COLO668 (cell line): ENCODE measurements around the gene GALC.
A peak's percentile ranks its signal among the peaks of the same experiment; 100 is the strongest.
"Not testable (repeated sequence)": the region's sequence is repeated elsewhere in the genome, so short reads cannot be mapped to it uniquely, and the experiment has no call there.

Experiments used
- DNase-seq: peaks from one replicate; lab custom pipeline; 2025; ENCODE audit not compliant: unreplicated experiment; lab: John Stamatoyannopoulos, UW

GALC gene

DNA sequence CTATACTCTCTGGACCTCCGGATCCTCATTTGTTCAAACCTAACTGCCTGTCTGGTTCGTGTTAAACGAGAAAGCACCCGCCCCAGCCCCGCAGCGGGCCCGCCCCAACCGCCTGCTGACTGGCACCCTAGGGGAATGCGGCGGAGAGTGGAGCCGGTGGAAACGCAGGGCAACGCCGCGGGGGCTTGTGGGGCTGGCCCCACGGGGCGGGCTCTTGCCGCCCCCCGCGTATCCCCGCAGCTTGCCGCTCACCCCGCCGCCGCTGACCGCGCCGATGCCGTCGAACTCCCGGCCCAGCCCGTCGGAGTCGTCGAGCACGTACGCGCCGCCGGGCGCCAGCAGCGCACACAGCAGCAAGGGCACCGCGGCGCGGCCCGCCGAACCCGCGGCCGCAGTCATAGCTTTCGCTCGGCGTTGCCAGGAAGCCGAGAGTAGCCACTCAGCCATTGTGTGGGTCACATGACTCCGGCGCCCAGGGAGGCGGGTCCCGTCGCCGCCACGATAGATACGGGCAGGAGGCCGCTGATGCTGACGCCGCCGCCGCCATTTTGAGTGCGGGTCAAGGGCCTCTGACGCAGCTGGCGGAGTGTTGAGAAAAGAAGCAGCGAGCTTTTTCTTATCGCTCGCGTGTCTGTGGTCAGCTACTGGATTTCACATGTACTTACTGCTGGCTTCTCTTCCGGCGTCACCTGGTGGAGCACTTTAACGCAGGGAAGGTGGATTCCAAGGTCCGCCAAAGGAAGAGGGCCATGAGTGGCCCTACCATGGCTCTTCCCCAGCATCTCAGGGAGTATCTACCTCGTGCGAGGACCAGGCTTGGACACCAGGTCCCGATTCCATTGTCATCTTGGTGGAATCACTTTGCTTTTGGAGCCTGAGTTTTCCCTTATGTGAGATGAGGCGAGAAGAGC is at the start of gene GALC:
GALC (minus strand) TSS at position 465 of the 911 bp plus-strand sequence; CDS start at position 447, 18 bp downstream.
- DNase-seq: peak; percentile 96

DNA sequence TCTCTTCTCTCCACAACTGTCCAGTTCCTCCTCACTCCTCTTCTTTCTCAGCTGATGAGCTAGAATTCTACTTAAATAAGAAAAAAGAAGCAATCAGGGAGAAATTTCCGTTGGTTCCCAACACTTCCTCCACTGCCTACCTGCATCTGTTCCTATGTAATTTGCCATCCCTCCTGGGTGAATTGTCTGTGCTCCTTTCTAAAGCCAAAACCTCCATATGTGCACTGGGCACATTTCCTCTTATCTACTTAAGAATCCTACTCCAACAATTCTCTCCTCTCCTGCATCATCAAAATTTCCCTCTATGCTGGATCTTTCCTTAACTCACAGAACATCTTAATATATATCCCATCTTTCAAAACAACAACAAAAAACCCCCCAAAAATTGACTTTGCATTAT is 47.2 kb upstream of the GALC start:
- no peak for DNase-seq

DNA sequence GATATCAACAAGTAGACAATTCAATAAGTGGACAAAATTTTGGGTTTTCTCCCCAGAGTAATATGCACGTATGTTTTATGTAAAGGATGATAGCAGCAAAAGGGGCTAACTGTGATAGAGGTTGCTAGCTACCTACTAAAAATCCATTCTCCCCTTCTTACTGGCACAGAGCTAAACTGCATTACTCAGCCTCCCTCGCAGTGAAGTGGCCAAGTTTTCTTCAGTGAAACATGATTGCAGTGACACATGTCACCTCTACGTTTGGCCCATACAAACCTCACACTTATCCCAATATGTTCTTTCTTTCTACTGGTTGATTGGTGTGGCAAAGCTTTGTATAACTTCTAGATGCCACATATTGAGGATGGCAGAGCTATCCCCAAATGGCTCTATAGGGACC is 46.2 kb upstream of the GALC start:
- no peak for DNase-seq

DNA sequence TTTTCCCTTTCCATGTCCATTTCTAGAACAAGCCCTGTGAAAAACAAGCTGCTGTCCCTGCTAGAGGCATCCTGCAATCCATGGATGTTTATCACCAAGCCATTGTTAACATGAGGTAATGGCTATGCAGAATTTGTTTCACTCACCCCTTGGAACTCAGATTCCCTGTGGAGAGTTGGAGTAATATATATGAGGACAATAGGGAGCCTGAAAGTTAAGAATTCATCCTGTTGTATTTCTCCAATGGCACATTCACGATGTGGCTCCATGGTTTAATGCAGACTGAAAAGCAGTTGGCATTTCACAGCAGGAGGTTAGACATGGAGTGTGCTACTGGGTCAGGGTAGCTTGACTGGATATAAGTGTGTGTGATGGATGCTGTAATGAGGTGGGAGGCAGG is 44.3 kb upstream of the GALC start:
- DNase-seq: no peak

DNA sequence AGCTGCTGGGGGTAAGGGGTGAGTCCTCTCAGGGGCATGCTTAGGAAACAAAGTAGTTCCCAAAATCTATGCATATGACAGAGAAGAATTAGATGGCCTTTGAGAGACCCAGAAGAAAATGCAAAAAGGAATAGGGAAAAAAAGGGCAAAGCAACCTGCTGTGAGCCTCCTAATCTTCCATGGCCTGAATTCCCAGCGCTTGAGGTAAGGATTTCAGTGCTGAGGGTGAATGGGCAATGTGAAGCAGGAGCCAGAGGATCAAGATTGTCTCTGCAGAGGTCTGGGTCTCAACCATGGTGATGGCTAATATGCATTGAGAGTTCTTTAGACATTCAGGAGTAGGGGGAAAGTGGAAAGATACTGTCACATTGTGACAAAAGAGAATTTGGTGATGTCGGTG is 43.4 kb upstream of the GALC start:
- no peak for DNase-seq

DNA sequence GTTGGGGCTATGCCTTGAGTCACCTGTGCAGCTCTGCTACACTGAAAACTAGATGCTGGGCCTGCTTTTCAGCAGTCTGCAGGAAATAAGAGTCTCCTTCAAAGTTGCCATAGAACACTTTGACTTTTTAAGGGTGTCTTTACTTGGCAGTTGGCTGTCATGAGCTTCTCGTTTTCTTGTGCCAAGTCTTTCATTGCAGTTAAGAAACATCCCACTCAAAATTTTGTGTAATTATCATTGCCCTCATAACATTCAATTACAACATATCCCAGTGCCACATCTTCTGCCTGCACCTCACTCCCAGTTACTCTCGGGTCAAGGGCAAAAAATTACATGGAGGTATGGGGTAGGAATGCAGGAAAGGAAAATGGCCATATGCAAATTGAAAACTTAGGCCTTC is 41.1 kb upstream of the GALC start:
- no peak for DNase-seq

DNA sequence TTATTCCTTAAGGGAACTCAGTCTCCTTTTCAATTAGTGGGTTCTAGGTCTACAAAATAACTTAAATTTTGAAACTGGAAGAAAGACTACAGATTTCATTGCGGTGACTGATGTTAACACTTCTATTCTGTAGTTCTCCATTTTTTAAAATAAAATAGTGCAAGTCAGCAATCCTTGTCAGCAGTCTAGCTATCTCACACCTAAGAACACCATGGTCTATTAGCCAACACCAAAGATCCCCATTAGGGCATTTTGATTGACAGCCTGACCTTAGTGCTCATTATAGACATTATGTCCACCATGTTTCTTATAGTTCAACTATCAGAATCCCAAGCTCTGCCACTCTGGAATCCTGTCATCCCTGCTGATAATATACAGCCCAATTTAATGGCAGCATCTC is 39.4 kb upstream of the GALC start:
- no peak for DNase-seq

DNA sequence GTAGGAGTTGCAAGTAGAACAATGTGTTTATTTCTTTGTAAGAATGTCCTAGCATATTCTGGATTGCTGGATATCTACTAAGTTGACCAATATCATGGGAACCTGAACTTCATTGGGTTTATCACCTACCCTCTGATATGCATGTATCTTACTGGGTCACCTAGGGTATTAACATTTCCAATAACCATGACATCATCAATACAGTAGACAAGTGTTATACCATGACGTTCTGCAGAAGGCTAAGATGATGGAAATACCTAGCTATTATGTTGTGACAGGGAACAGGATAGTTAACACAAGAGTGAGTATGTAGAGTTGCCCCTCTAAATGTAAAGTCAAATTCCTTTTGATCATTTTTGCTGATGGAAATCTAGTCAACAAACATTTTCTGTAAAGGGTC is 37.9 kb upstream of the GALC start:
- DNase-seq: no peak

DNA sequence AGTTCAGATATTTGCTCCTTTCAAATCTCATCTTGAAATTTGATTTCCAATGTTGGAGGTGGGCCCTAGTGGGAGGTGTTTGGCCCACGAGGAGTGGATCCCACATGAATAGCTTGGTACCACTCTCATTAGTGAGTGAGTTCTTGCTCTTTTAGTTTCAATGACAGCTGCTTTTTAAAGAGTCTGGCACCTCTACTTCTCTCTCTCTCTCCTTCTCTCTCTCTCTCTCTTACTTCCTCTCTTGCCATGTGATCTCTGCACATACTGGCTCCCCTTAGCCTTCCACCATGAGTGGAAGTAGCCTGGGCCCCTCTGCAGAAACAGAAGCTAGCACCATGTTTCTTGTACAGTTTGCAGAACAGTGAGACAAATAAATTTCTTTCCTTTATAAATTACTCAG is 37.1 kb upstream of the GALC start:
- DNase-seq: no peak

DNA sequence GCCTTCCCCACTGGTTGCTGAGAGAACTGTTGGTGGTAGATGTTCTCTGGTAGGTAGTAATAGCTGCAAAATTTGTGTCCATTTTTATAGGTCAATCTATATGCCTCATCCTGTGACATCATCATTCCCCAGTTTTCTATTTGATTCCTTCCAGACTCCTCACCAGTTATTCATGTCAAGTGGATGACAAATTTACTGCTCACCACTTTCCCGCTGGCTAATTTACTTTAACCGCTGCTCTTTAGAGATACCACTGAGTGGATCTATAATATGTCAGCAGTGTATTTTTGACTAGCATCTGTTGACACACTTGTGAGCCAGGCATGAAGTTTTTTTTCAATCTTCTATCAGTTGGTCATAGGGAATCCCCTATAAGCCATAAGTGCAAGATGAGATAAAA is 36.5 kb upstream of the GALC start:
- no peak for DNase-seq

DNA sequence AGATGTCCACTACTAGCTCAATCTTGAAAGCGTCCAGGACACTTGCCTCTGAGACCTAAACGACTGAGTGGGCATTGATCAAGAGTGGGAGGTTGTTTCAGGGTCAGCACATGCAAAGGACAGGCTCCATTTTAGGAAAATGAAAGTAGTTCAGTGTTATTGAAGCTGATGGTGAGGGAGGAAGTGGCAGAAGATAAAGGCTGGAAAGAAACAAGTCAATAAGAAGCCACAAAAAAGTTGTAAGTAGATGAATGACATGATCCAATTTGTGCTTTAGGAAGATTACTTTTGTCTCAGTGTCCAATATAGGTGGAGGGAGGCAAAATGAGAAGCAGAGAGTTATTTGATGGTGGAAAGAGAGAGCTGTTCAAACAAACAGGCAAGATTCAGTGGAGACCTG is 33.9 kb upstream of the GALC start:
- DNase-seq: no peak

DNA sequence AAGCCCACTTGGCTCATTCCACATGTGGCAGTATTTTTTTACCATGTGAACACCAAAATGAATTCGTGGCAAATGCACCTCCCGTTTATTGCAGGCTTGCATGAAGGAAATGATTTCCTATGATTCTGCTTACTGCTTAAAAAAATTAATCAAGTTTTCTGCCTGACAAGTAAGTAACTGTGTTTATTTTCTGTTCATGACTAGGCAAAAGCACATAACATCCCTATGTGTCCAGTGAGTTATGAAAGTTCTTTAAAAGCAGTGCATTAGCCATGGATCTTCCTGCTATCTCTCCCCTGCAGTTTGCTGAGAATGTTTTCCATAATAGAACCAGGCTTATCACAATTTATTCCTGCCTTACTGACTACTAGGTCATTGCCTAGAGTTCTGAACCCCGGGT is 32.3 kb upstream of the GALC start:
- no peak for DNase-seq

DNA sequence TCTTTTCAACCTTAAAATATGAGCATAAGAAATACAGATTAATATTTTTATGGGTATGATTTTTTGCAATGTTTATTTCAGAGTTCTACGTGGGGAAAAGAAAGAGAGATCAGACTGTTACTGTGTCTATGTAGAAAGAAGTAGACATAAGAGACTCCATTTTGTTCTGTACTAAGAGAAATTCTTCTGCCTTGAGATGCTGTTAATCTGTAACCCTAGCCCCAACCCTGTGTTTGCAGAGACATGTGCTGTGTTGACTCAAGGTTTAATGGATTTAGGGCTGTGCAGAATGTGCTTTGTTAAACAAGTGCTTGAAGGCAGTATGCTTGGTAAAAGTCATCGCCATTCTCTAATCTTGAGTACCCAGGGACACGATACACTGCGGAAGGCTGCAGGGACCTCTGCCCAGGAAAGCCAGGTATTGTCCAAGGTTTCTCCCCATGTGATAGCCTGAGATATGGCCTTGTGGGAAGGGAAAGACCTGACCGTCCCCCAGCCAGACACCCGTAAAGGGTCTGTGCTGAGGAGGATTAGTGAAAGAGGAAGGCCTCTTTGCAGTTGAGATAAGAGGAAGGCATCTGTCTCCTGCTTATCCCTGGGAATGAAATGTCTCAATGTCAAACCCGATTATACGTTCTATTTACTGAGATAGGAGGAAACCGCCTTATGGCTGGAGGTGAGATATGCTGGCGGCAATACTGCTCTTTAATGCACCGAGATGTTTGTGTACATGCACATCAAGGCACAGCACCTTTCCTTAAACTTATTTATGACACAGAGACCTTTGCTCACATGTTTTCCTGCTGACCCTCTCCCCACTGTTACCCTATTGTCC is 31.5 kb upstream of the GALC start:
- not testable (repeated sequence) for DNase-seq

DNA sequence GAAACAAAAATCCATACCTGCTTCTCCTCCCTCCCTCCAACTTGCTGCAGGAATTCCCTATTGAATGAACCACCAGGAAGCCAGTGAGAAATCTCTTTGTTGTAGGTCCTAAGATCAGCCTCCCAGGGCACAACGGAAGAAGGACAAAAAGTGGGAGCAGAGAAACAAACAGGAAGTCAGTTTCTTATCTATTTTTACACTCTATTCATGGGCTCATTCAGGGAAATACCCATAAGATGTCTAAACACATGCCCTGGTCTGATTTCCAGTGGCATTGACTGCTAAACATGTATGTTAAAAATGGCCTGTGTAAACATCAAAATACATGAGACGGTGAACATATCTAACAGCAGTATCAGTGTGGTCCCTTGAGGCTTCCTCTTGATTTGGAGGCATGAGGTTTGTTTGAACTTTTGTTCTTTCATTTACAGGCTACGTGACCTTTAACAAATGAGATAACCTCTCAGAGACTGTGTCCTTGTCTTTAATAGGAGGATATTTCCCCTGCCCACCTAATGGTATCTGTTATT is 30.7 kb upstream of the GALC start:
- no peak for DNase-seq

DNA sequence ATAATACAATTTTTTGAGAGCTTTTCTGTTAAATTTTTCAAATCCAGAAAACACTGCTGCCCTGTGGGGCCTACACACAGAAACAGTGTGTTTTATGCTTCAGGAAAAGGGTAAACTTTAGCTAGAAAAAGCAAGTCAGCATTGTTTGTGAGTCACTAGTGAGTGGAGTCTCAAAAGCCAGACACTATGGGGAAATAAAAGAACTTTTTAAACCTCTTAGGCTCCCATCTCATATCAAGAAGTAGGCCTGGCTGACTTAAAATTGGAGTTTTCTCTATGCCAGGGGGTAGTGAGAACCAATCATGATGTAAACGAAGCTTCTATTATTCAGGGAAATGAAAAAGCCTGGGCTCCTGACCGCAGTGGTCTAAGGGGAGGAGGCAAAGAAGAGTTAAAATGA is 24.6 kb upstream of the GALC start:
- DNase-seq: no peak

DNA sequence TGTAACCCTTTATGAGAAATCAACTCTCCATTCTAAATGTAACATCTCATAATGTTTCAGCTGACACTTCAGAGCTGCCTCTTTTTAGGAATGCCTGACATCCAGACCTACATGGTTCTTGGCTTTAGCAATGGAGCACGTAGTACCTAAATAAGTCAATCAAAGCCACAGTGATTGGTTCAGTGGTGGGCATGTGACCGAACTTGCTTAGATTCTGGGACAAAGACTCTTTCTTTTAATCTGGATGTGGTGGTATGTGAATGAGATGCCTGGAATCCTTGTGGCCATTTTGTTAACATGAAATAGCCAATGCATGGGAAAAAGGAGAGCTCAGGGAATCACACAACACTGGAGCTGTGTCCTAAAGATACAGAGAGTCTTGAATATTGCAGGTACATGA is 23.8 kb upstream of the GALC start:
- no peak for DNase-seq

DNA sequence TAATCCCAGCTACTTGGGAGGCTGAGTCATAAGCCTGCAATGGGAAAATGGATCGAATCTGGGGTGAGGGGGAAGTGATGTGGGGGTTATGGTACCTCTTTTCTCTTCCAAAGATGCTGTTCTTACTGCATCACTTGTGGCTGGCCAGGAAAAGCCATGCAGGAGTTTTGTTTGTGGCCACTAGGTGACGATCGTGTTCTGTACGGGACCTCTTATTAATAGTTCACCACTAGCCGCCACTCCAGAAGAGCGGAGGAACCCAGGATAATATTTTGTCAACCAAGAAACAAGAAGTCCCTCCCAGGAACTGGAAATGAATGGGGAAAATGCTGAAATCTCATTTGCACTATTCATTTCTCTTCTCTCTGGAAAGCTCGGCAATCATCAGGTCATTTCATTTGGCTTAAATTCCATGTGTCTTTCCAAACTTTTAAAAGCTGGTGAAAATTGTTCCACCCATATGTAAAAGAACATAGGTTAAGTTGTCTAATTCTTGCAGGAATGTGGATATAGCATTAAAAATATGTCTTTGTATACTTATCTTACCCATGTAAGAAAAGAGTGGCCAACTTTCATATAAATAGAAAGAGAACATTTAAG is 20.9 kb upstream of the GALC start:
- peak; percentile 59 for DNase-seq

DNA sequence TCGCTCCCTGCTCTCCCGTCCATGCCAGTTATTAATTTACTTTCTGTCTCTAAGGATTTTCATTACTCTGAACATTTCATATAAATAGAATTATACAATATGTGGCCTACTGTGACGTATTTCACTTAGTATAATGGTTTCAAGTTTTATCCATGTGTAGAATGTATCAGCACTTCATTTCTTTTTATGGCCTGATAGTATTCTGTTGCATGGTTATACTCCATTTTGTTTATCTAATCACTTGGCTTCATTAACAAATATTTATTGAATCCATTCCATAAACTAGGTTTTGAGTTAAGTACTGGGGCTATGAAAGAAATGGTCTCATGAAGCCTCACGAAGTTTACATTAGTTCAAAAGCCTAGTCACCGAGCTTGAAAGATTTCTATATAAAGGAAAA is 19.5 kb upstream of the GALC start:
- DNase-seq: no peak

DNA sequence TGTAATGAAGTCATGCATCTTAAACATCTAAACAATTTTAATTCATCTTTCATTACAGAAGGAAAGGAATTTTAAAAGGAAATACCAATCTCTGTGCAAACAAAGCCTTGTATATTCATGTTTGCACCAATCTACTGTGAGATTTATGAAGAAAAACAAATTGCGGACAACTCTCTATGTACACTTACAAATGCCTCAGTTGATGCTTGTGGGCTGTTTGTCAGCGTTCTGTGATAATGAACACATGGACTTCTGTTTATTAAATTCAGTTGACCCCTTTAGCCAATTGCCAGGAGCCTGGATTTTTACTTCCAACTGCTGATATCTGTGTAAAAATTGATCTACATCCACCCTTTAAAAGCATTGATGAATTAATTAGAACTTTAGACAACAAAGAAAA is 17.3 kb upstream of the GALC start:
- DNase-seq: no peak

DNA sequence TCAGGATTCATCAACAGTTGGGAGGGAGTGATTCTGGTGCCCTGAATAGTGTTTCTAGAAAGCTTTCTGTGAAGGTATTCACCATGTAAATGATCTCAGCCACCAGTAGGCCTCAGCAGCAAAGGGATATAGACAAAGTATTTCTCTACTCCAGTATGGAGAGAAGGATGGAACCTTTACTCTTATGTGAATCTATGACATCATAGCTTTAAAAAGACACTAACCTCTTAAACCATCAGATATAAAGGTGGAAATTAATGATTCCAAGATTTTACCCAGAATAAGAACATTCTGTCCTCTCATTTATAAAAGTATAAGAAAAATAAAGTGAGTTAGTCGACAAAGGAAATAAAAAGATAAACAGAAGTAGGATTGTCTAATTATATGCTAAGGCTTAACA is 16.5 kb upstream of the GALC start:
- DNase-seq: no peak

DNA sequence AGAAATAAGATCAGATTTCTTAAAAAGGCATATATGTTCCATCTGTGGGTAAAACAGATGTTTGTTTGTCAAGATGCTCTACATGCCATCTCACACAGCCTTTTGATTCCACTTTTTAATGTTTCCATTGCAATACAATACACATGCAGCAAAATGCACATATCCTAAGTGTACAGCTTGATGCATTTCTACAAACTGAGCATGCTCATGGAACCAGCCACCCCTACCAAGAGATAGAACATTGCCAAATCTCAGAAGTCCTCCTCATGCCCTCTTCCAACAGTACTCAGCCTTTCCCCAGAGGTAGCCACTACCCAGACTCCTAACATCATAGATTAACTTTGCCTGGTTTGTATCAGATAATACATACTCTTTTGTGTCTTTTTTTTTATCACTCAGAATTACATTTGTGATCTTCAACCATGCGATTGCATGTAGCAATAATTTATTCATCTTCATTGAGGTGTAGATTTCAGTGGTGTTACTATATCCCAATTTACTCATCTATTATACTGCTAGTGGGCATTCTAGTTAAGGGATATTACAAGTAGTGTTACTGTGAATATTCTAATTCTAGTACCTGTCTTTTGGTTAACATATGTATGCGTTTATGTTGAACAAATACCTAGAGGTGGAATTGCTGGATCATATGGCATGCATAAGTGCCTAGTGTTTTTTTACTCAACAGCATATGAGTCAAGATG is 15.2 kb upstream of the GALC start:
- no peak for DNase-seq
